CD14-positive monocyte (primary cell): ENCODE data around the gene CRIM1. TPM values are rescaled to one million over a fixed set of nuclear protein-coding genes. Genes with fewer than 3 reads are reported as not detected.

Experiments
- DNase-seq, 3 donors: peaks; one replicate each; pipeline ENCODE4 v3.0.0-alpha.2; 2011 to 2022
- H2AFZ ChIP-seq: 2 replicates; pipeline ENCODE4 v1.6.0; 2012; ENCODE audit warnings: mild to moderate bottlenecking, low read depth, low read length, inconsistent platforms; ENCODE audit not compliant: insufficient read depth, poor library complexity, severe bottlenecking
- H3K27ac ChIP-seq, 2 donors: 1 replicate in 1 of 2; 2 replicates in 1 of 2; pipeline ENCODE4 v1.5.1; 2012 to 2013; ENCODE audit warnings: low read length in 2 of 2, control low read depth in 1 of 2, inconsistent platforms in 1 of 2, low read depth in 1 of 2, mild to moderate bottlenecking in 1 of 2
- H3K27me3 ChIP-seq, 2 donors: one replicate each; pipeline versions ENCODE4 v1.6.0 to v1.6.1; 2011 to 2013; ENCODE audit warnings: low read length in 2 of 2; ENCODE audit not compliant: control insufficient read depth in 2 of 2, insufficient read depth in 2 of 2
- H3K36me3 ChIP-seq, 2 donors: replicated peaks in 1 of 2; 1 replicate in 1 of 2; 2 replicates in 1 of 2; pipeline versions ENCODE4 v1.5.1 to v1.6.1; 2012 to 2013; ENCODE audit warnings: low read length in 2 of 2, control low read depth in 1 of 2, inconsistent platforms in 1 of 2, mild to moderate bottlenecking in 1 of 2; ENCODE audit not compliant: insufficient read depth in 2 of 2, control insufficient read depth in 1 of 2
- H3K4me1 ChIP-seq, 2 donors: 1 replicate in 1 of 2; 2 replicates in 1 of 2; pipeline versions ENCODE4 v1.5.1 to v1.6.1; 2012 to 2013; ENCODE audit warnings: low read length in 2 of 2, control low read depth in 1 of 2, inconsistent platforms in 1 of 2, mild to moderate bottlenecking in 1 of 2, moderate library complexity in 1 of 2; ENCODE audit not compliant: insufficient read depth in 2 of 2, control insufficient read depth in 1 of 2
- H3K4me2 ChIP-seq: replicated peaks from 2 replicates; pipeline ENCODE3; 2012; ENCODE audit warnings: low read length, moderate library complexity, mild to moderate bottlenecking; ENCODE audit not compliant: poor library complexity, severe bottlenecking; ENCODE audit errors: extremely low read depth
- H3K4me3 ChIP-seq, 3 experiments: fragments of 200-600 bp in 1 of 3; sonication (generic) in 1 of 3; replicated peaks in 1 of 3; 1 replicate in 2 of 3; 2 replicates in 1 of 3; pipeline ENCODE4 v1.5.1; 2011 to 2013; ENCODE audit warnings: low read length in 3 of 3, mild to moderate bottlenecking in 3 of 3, control low read depth in 2 of 3, low read depth in 2 of 3, inconsistent platforms in 1 of 3, moderate library complexity in 1 of 3
- H3K79me2 ChIP-seq: 2 replicates; pipeline ENCODE4 v1.6.0; 2012; ENCODE audit warnings: mild to moderate bottlenecking, control low read depth, inconsistent platforms, low read length, moderate library complexity; ENCODE audit not compliant: insufficient read depth
- H3K9ac ChIP-seq: 2 replicates; pipeline ENCODE4 v1.6.0; 2017; ENCODE audit warnings: low read length, mild to moderate bottlenecking; ENCODE audit not compliant: insufficient read depth, poor library complexity, severe bottlenecking
- H3K9me3 ChIP-seq, 2 donors: replicated peaks in 1 of 2; 1 replicate in 1 of 2; 2 replicates in 1 of 2; pipeline versions ENCODE4 v1.5.1 to v1.6.1; 2012 to 2013; ENCODE audit warnings: low read length in 2 of 2, control low read depth in 1 of 2; ENCODE audit not compliant: control insufficient read depth in 1 of 2, insufficient read depth in 1 of 2
- H4K20me1 ChIP-seq: 2 replicates; pipeline ENCODE4 v1.6.0; 2012; ENCODE audit warnings: mild to moderate bottlenecking, low read length, control low read depth, moderate library complexity; ENCODE audit not compliant: insufficient read depth
- H3K27ac Mint-ChIP-seq, 7 donors: one replicate each; pipeline ENCODE4 v1.8.0; 2020; ENCODE audit warnings: mild to moderate bottlenecking in 7 of 7, mixed read lengths in 7 of 7, moderate library complexity in 6 of 7, inconsistent platforms in 2 of 7
- H3K27me3 Mint-ChIP-seq, 3 donors: one replicate each; pipeline ENCODE4 v1.8.0; 2021 to 2022; ENCODE audit warnings: low read depth in 3 of 3, mild to moderate bottlenecking in 3 of 3, mixed read lengths in 3 of 3, moderate library complexity in 3 of 3, inconsistent platforms in 1 of 3
- H3K36me3 Mint-ChIP-seq, 2 donors: one replicate each; pipeline ENCODE4 v1.8.0; 2020; ENCODE audit warnings: mixed read lengths in 2 of 2, inconsistent platforms in 1 of 2, mild to moderate bottlenecking in 1 of 2
- H3K4me1 Mint-ChIP-seq: one replicate; pipeline ENCODE4 v1.8.0; 2020; ENCODE audit warnings: mild to moderate bottlenecking, mixed read lengths
- H3K4me3 Mint-ChIP-seq, 2 donors: one replicate each; pipeline ENCODE4 v1.8.0; 2020; ENCODE audit warnings: mild to moderate bottlenecking in 2 of 2, mixed read lengths in 2 of 2, moderate library complexity in 1 of 2
- H3K9me3 Mint-ChIP-seq, 7 donors: one replicate each; pipeline ENCODE4 v1.8.0; 2020 to 2022; ENCODE audit warnings: mixed read lengths in 7 of 7, mild to moderate bottlenecking in 6 of 7, moderate library complexity in 6 of 7, inconsistent platforms in 2 of 7
- CTCF ChIP-seq: fragments of 200-600 bp; IDR thresholded peaks from one replicate; pipeline ENCODE4 v1.8.0; 2022; ENCODE audit warnings: antibody characterized with exemption, mild to moderate bottlenecking
- WGBS: methylation state at CpG from one replicate; pipeline ENCODE4 v1.1.5; 2013; ENCODE audit warnings: missing lambda C conversion rate; ENCODE audit not compliant: insufficient coverage; 5-methylcytosine and 5-hydroxymethylcytosine counted together
- intact Hi-C, 2 donors: fragments of 100-400 bp; cut with micrococcal nuclease; formaldehyde crosslinking; loops; one replicate each; pipeline versions ENCODE4 v1.15.0 to v1.15.1; 2023
- polyA plus RNA-seq, 3 donors: library from polyadenylated mRNA; depleted of rRNA in 1 of 3; unstranded in 2 of 3; stranded (reverse) in 1 of 3; fragments of 300-500 nt in 2 of 3; fragments of >200 nt in 1 of 3; fragmentation: Illumina TruSeq in 2 of 3; gene quantifications; 1 replicate in 2 of 3; 2 replicates in 1 of 3; pipeline ENCODE4 v1.2.3, GENCODE V29; 2012 to 2021

CRIM1 gene
- polyA plus RNA-seq, 3 donors: 0.08 to 0.27 TPM; not detected in 1

GRCh38 chr2:36409335-36409734, 53.8 kb downstream of the CRIM1 start:
- H3K4me3 Mint-ChIP-seq: no peak overlapping the region
- H2AFZ ChIP-seq: no peak overlapping the region
- no peak overlapping the region for H3K4me2 ChIP-seq
- no peaks in the 10 kb centered on the region for H3K9me3 Mint-ChIP-seq
- peaks cover 0 to 3% of the 10 kb centered on the region in 2 donors for H3K4me1 ChIP-seq
- H3K4me1 Mint-ChIP-seq: peaks cover 13% of the 10 kb centered on the region
- H3K27me3 ChIP-seq: no peaks in the 10 kb centered on the region
- no peak overlapping the region for H3K27ac ChIP-seq
- WGBS: no CpG with 5 or more reads among the region's 2 CpGs
- TF ChIP-seq CTCF: no peak
- no peaks in the 10 kb centered on the region for H3K9me3 ChIP-seq
- H3K36me3 Mint-ChIP-seq: no peaks in the 10 kb centered on the region
- no peaks in the 10 kb centered on the region for H3K36me3 ChIP-seq
- DNase-seq: no peak
- intact Hi-C loops: no loop called here
- no peak overlapping the region for H3K4me3 ChIP-seq
- H3K27me3 Mint-ChIP-seq: no peaks in the 10 kb centered on the region
- no peaks in the 10 kb centered on the region for H4K20me1 ChIP-seq
- no peaks in the 10 kb centered on the region for H3K79me2 ChIP-seq
- H3K27ac Mint-ChIP-seq: peak overlapping the region in 1 of 7 donors; percentile 66
- H3K9ac ChIP-seq: no peak overlapping the region

GRCh38 chr2:36409935-36410334, 54.4 kb downstream of the CRIM1 start:
- Histone ChIP-seq H3K36me3 (no peaks in the 10 kb centered on the region), H3K9me3 (no peaks in the 10 kb centered on the region), H4K20me1 (no peaks in the 10 kb centered on the region), H3K9ac (no peak overlapping the region), H3K4me2 (no peak overlapping the region), H3K4me1 (peaks cover 0 to 3% of the 10 kb centered on the region in 2 donors), H2AFZ (no peak overlapping the region), H3K27me3 (no peaks in the 10 kb centered on the region), H3K27ac (no peak overlapping the region), H3K4me3 (no peak overlapping the region), H3K79me2 (no peaks in the 10 kb centered on the region)
- no peak for TF ChIP-seq CTCF
- Mint-ChIP-seq H3K9me3 (no peaks in the 10 kb centered on the region), H3K4me1 (peaks cover 8% of the 10 kb centered on the region), H3K36me3 (no peaks in the 10 kb centered on the region), H3K4me3 (no peak overlapping the region), H3K27ac (no peak overlapping the region), H3K27me3 (no peaks in the 10 kb centered on the region)
- 17% methylated on average over 1 of the region's 4 CpGs for WGBS
- intact Hi-C loops: no loop called here
- no peak for DNase-seq
